ENCODE measurements around the gene TBX21. TPM values are rescaled to one million over a fixed set of nuclear protein-coding genes. Genes with fewer than 3 reads are reported as not detected.

Gene TBX21
- total and polyA plus RNA-seq, 10 of the 15 experiments (the other 5 are each of a cell fraction or from before 2014, with no cell fraction given), result 0.63 to 9.6 (median 5.0) TPM

GRCh38 chr17:47695429-47696376 lies 37.3 kb upstream of the TBX21 start:
- no peaks in the 10 kb centered on the region; a peak in 1 of 4 replicates for H3K27me3 ChIP-seq (replicated peaks in 1 of 2; ENCODE audit: control insufficient read depth in 2 of 2, insufficient read depth in 2 of 2, low read length in 1 of 2)
- WGBS (ENCODE audit: insufficient coverage, insufficient replicate concordance, low lambda C conversion rate, missing lambda C conversion rate), result 43% methylated on average over 39 of the region's 47 CpGs
- no peak overlapping the region for H3K27ac ChIP-seq (ENCODE audit: control insufficient read depth, insufficient read depth)
- ChIA-PET POLR2A (interaction anchor here (0.9 to 9.2 kb wide), 2 partner anchors 12 to 21 kb away, joined by 3 to 76 read pairs; no protein-coding TSS in a partner anchor), SMC1A (ENCODE audit: uncharacterized antibody, unreplicated experiment) (interaction anchor here (1.6 to 2.3 kb wide), 2 partner anchors 23 to 46 kb away, joined by 6 to 13 read pairs; no protein-coding TSS in a partner anchor), CTCF (interaction anchor here (1.5 to 6.8 kb wide), 4 partner anchors 19 to 106 kb away, joined by 3 to 242 read pairs (median 23); partner anchors contain the start of gene TBX21), RAD21 (ENCODE audit: unreplicated experiment) (interaction anchor here (1.5 to 9.9 kb wide), 3 partner anchors 20 to 90 kb away, joined by 3 to 142 read pairs (median 136); partner anchors contain the start of gene TBX21)
- BruUV-seq (replicated peaks), result no TSS peak
- H2AFZ ChIP-seq (ENCODE audit: control insufficient read depth, low read depth, low read length), result peak overlapping the region; percentile 61
- H3K4me3 ChIP-seq, result peak overlapping the region; percentile 71; the same call in 1 of the 2 replicates
- no peak for DNase-seq (ENCODE audit: low read depth, low spot score)
- H4K20me1 ChIP-seq (ENCODE audit: control insufficient read depth, insufficient read depth), result no peaks in the 10 kb centered on the region; the same call in 1 of the 2 replicates
- in situ Hi-C loops (cut with MboI) (loop anchor here (10.0 kb wide), 1 partner anchor 109 kb away; no protein-coding TSS in a partner anchor), intact Hi-C loops (cut with micrococcal nuclease; ENCODE audit: unreplicated experiment) (no loop called here)
- H3K36me3 ChIP-seq (ENCODE audit: control insufficient read depth in 2 of 2, insufficient read depth in 2 of 2, low read length in 1 of 2), result no peaks in the 10 kb centered on the region
- TF ChIP-seq IKZF2 (IDR thresholded peaks at IDR 0.05) (peak in 1 of 2 experiments; percentile 30; a peak in 1 of 4 replicates), BHLHE40 (IDR thresholded peaks at IDR 0.05; ENCODE audit: borderline replicate concordance in 1 of 2, low read depth in 2 of 2, low read length in 1 of 2) (no peak), YBX1 (IDR thresholded peaks at IDR 0.05) (no peak), MTA2 (IDR thresholded peaks at IDR 0.05; ENCODE audit: low read depth) (0 out of 2 replicates have a peak, but pooled peaks have one; percentile 29), EZH2 (IDR thresholded peaks at IDR 0.05; ENCODE audit: borderline replicate concordance, control insufficient read depth, low read depth, low read length) (no peak), IKZF1 (conservative IDR thresholded peaks at IDR 0.05) (peak; percentile 12), SMARCA5 (IDR thresholded peaks at IDR 0.05) (no peak)
- H3K4me2 ChIP-seq (ENCODE audit: control insufficient read depth, insufficient read depth), result peak overlapping the region; percentile 90
- no peaks in the 10 kb centered on the region for H3K79me2 ChIP-seq (ENCODE audit: control insufficient read depth, insufficient read depth, low read length)
- H3K9me3 ChIP-seq (replicated peaks; ENCODE audit: control insufficient read depth, insufficient read depth, low read length), result no peaks in the 10 kb centered on the region
- no peak for FAIRE-seq
- H3K9ac ChIP-seq (ENCODE audit: control insufficient read depth, insufficient read depth, low read length), result no peak overlapping the region; the same call in 1 of the 2 replicates
- ATAC-seq, result no peak
- peaks cover 16% of the 10 kb centered on the region for H3K4me1 ChIP-seq (ENCODE audit: control insufficient read depth, insufficient read depth, low read length)

All from GM12878 (cell line).